Astrocyte (in vitro differentiated cells and primary cell): ENCODE results near the gene HYOU1.

Source experiments
- EZH2 ChIP-seq: IDR thresholded peaks from 2 replicates; pipeline ENCODE4 v1.6.1; 2012; ENCODE audit warnings: mild to moderate bottlenecking, low read length, inconsistent platforms; ENCODE audit not compliant: insufficient read depth
- TF ChIP-seq, protein P1 (sequence below): IDR thresholded peaks from 2 replicates; pipeline ENCODE4 v1.5.1; 2011; ENCODE audit warnings: low read depth, mild to moderate bottlenecking, inconsistent platforms, low read length, moderate library complexity; ENCODE audit not compliant: insufficient read depth

DNA sequence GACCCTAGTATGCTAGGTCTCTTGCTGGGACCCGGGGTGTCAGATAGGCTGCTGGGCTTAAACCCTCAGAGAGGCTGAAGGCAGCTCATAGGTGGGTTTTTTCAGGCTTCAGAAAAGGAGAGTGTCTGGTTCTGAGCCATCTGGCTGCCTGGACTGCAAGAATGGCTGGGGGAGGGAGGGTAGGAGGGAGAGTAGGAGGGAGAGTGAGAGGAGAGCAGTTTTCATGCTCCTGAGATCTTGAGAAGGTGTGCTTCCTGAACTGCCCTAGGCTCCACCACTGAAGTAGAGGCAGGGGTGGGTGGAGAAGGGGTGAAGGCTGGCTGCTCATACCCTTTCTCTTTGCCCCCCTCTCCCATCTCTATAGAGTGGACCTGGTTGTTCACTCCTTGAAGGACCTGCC lies 32.3 kb upstream of the HYOU1 start:
- TF ChIP-seq, protein P1, sequence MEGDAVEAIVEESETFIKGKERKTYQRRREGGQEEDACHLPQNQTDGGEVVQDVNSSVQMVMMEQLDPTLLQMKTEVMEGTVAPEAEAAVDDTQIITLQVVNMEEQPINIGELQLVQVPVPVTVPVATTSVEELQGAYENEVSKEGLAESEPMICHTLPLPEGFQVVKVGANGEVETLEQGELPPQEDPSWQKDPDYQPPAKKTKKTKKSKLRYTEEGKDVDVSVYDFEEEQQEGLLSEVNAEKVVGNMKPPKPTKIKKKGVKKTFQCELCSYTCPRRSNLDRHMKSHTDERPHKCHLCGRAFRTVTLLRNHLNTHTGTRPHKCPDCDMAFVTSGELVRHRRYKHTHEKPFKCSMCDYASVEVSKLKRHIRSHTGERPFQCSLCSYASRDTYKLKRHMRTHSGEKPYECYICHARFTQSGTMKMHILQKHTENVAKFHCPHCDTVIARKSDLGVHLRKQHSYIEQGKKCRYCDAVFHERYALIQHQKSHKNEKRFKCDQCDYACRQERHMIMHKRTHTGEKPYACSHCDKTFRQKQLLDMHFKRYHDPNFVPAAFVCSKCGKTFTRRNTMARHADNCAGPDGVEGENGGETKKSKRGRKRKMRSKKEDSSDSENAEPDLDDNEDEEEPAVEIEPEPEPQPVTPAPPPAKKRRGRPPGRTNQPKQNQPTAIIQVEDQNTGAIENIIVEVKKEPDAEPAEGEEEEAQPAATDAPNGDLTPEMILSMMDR, result no peak
- TF ChIP-seq EZH2, result no peak
